Testis (tissue), 2 donors: ENCODE measurements around the gene SIX1.

Experiments
- CTCF ChIP-seq, 3 experiments: fragments of 450-650 bp in 2 of 3; fragments of 200-600 bp in 1 of 3; sonication (generic) in 1 of 3; IDR thresholded peaks; one replicate each; pipeline ENCODE4 v1.5.1; 2016 to 2019; ENCODE audit warnings: antibody characterized with exemption in 3 of 3, mild to moderate bottlenecking in 2 of 3, moderate library complexity in 1 of 3
- POLR2A ChIP-seq: fragments of 450-650 bp; IDR thresholded peaks from one replicate; pipeline ENCODE4 v1.6.1; 2017; ENCODE audit warnings: antibody characterized with exemption, mild to moderate bottlenecking, moderate library complexity

- TF ChIP-seq POLR2A (no peak), CTCF (IDR thresholded peaks at IDR 0.05) (no peak)
These were observed 1.4 kb downstream of the SIX1 start for GRCh38 chr14:60647837-60648248.
